Testis (tissue), 3 donors: ENCODE data around the gene BAZ1A. TPM values are rescaled to one million over a fixed set of nuclear protein-coding genes. Genes with fewer than 3 reads are reported as not detected.
A peak's percentile ranks its signal among the peaks of the same experiment; 100 is the strongest.

Experiments used
- DNase-seq: peaks from one replicate; pipeline ENCODE4 v3.0.0-alpha.2; 2019
- H3K27ac ChIP-seq, 2 donors: fragments of 200-600 bp; sonication (generic); one replicate each; pipeline ENCODE4 v1.5.1; 2019
- H3K27me3 ChIP-seq: fragments of 200-600 bp; sonication (generic); one replicate; pipeline ENCODE4 v1.5.1; 2019
- H3K36me3 ChIP-seq: fragments of 200-600 bp; sonication (generic); one replicate; pipeline ENCODE4 v1.5.1; 2017; ENCODE audit warnings: low read depth; ENCODE audit errors: missing control alignments
- H3K4me1 ChIP-seq: fragments of 200-600 bp; sonication (generic); one replicate; pipeline ENCODE4 v1.5.1; 2019
- H3K4me3 ChIP-seq, 2 donors: fragments of 200-600 bp; sonication (generic); one replicate each; pipeline ENCODE4 v1.5.1; 2017 to 2019
- H3K9me3 ChIP-seq: fragments of 200-600 bp; sonication (generic); one replicate; pipeline ENCODE4 v1.5.1; 2017
- CTCF ChIP-seq, 3 experiments: fragments of 450-650 bp in 2 of 3; fragments of 200-600 bp in 1 of 3; sonication (generic) in 1 of 3; IDR thresholded peaks; one replicate each; pipeline ENCODE4 v1.5.1; 2016 to 2019; ENCODE audit warnings: antibody characterized with exemption in 3 of 3, mild to moderate bottlenecking in 2 of 3, moderate library complexity in 1 of 3
- POLR2A ChIP-seq: fragments of 450-650 bp; IDR thresholded peaks from one replicate; pipeline ENCODE4 v1.6.1; 2017; ENCODE audit warnings: antibody characterized with exemption, mild to moderate bottlenecking, moderate library complexity
- WGBS, 2 donors: methylation state at CpG; one replicate each; pipeline ENCODE4 v1.1.5; 2018; 5-methylcytosine and 5-hydroxymethylcytosine counted together
- intact Hi-C: fragments of 100-400 bp; cut with DNase I; formaldehyde crosslinking; loops from one replicate; pipeline ENCODE4 v1.15.1; 2023; ENCODE audit warnings: low total_unique reads
- polyA plus RNA-seq: library from polyadenylated mRNA; stranded (reverse); fragments of 350-450 nt; fragmentation: Illumina TruSeq; extraction: RNeasy Lipid Tissue Mini Kit (QIAGEN cat#74804); gene quantifications from one replicate; pipeline ENCODE4 v1.2.3, GENCODE V29; 2014; ENCODE audit warnings: low read depth, low replicate concordance; ENCODE audit not compliant: insufficient read depth
- total RNA-seq, 2 donors: library from RNA; depleted of rRNA; stranded (reverse); fragments of >200 nt; gene quantifications; one replicate each; pipeline ENCODE4 v1.2.3, GENCODE V29; 2016

BAZ1A gene
- total and polyA plus RNA-seq, 3 donors from 2014 or later, result 33.9 to 78.2 (median 63.1) TPM

GRCh38 chr14:34912182-34912581 lies 37.0 kb upstream of the BAZ1A start:
- TF ChIP-seq CTCF (IDR thresholded peaks at IDR 0.05), result no peak
- TF ChIP-seq POLR2A, result no peak
- no peaks in the 10 kb centered on the region for H3K36me3 ChIP-seq
- no peak for DNase-seq
- intact Hi-C loops, result no loop called here
- H3K9me3 ChIP-seq, result no peaks in the 10 kb centered on the region
- no peaks in the 10 kb centered on the region for H3K27me3 ChIP-seq
- H3K27ac ChIP-seq, result no peak overlapping the region
- WGBS, 2 donors, result 71 to 80% methylated on average over 3 of the region's 3 CpGs
- H3K4me3 ChIP-seq, result no peak overlapping the region
- H3K4me1 ChIP-seq, result no peaks in the 10 kb centered on the region

- no peak overlapping the region for H3K4me3 ChIP-seq
- no peaks in the 10 kb centered on the region for H3K9me3 ChIP-seq
- TF ChIP-seq POLR2A (no peak), CTCF (IDR thresholded peaks at IDR 0.05) (no peak)
- no peak overlapping the region for H3K27ac ChIP-seq
- no peaks in the 10 kb centered on the region for H3K4me1 ChIP-seq
- H3K36me3 ChIP-seq, result no peaks in the 10 kb centered on the region
- 83% methylated on average over 6 of the region's 6 CpGs for WGBS, 2 donors
- intact Hi-C loops, result no loop called here
- peak; percentile 32 for DNase-seq
- no peaks in the 10 kb centered on the region for H3K27me3 ChIP-seq
Observed at GRCh38 chr14:34911209-34912150, 36.3 kb upstream of the BAZ1A start.

GRCh38 chr14:34906287-34906686 lies 31.1 kb upstream of the BAZ1A start:
- Histone ChIP-seq H3K36me3 (no peaks in the 10 kb centered on the region), H3K4me3 (no peak overlapping the region), H3K27ac (no peak overlapping the region), H3K9me3 (no peaks in the 10 kb centered on the region), H3K27me3 (no peaks in the 10 kb centered on the region), H3K4me1 (no peaks in the 10 kb centered on the region)
- DNase-seq, result no peak
- whole genome bisulfite sequencing, 2 donors, result 76 to 78% methylated on average over 4 of the region's 4 CpGs
- no peak for TF ChIP-seq CTCF (IDR thresholded peaks at IDR 0.05)
- no peak for TF ChIP-seq POLR2A
- intact Hi-C loops, result no loop called here

- no peak for DNase-seq
- 39 to 49% methylated on average over 3 of the region's 3 CpGs for WGBS, 2 donors
- no peaks in the 10 kb centered on the region for H3K9me3 ChIP-seq
- no peaks in the 10 kb centered on the region for H3K4me1 ChIP-seq
- H3K36me3 ChIP-seq, result no peaks in the 10 kb centered on the region
- H3K4me3 ChIP-seq, result no peak overlapping the region
- H3K27ac ChIP-seq, result peak overlapping the region in 1 of 2 donors; percentile 76
- intact Hi-C loops, result no loop called here
- no peaks in the 10 kb centered on the region for H3K27me3 ChIP-seq
- no peak for TF ChIP-seq CTCF (IDR thresholded peaks at IDR 0.05)
- no peak for TF ChIP-seq POLR2A
Observed at GRCh38 chr14:34895277-34895676, 20.1 kb upstream of the BAZ1A start.
